Neural cell (in vitro differentiated cells): ENCODE measurements around the gene RPRD1A. TPM values are rescaled to one million over a fixed set of nuclear protein-coding genes. Genes with fewer than 3 reads are reported as not detected.

ENCODE experiments used
- H2AFZ ChIP-seq: fragments of 200-600, 300-800 bp; sonication (generic), shearing (Covaris generic); 2 replicates; pipeline ENCODE4 v1.6.0; 2014; ENCODE audit warnings: low read depth, mild to moderate bottlenecking, antibody characterized with exemption, low read length, moderate library complexity
- H3F3A ChIP-seq: fragments of 200-600 bp; shearing (Covaris generic); 2 replicates; pipeline ENCODE4 v1.6.1; 2016; ENCODE audit warnings: mild to moderate bottlenecking, moderate library complexity, mixed read lengths, antibody characterized with exemption, low read length; ENCODE audit not compliant: insufficient read depth, poor library complexity, severe bottlenecking
- H3K27ac ChIP-seq: fragments of 200-600, 300-800 bp; sonication (generic), shearing (Covaris generic); 2 replicates; pipeline ENCODE4 v1.5.1; 2014; ENCODE audit warnings: mild to moderate bottlenecking, low read length, moderate library complexity
- H3K27me3 ChIP-seq: fragments of 300-800, 200-600 bp; sonication (generic), shearing (Covaris generic); 2 replicates; pipeline ENCODE4 v1.6.0; 2014; ENCODE audit warnings: mild to moderate bottlenecking, low read depth, low read length, moderate library complexity; ENCODE audit not compliant: insufficient read depth
- H3K36me3 ChIP-seq: fragments of 300-800, 200-600 bp; sonication (generic), shearing (Covaris generic); 2 replicates; pipeline ENCODE4 v1.5.1; 2014; ENCODE audit warnings: mild to moderate bottlenecking, antibody characterized with exemption, low read length, moderate library complexity; ENCODE audit not compliant: insufficient read depth
- H3K4me2 ChIP-seq: fragments of 300-800, 200-600 bp; sonication (generic), shearing (Covaris generic); 2 replicates; pipeline ENCODE4 v1.6.0; 2014; ENCODE audit warnings: mild to moderate bottlenecking, low read length
- H3K4me3 ChIP-seq: fragments of 300-800, 200-600 bp; sonication (generic), shearing (Covaris generic); 2 replicates; pipeline ENCODE4 v1.5.1; 2014; ENCODE audit warnings: mild to moderate bottlenecking, low read length, moderate library complexity
- H3K79me2 ChIP-seq: fragments of 200-600 bp; shearing (Covaris generic); replicated peaks from 2 replicates; pipeline ENCODE4 v1.6.0; 2014; ENCODE audit warnings: mild to moderate bottlenecking, low read length, moderate library complexity; ENCODE audit not compliant: insufficient read depth
- H3K9ac ChIP-seq: fragments of 300-800, 200-600 bp; sonication (generic), shearing (Covaris generic); 2 replicates; pipeline ENCODE4 v1.6.1; 2016; ENCODE audit warnings: mild to moderate bottlenecking, low read length, mixed read lengths
- H3K9me2 ChIP-seq: fragments of 200-600 bp; shearing (Covaris generic); 2 replicates; pipeline ENCODE4 v1.6.1; 2016; ENCODE audit warnings: mild to moderate bottlenecking, low read length, mixed read lengths; ENCODE audit not compliant: insufficient read depth
- H3K9me3 ChIP-seq: fragments of 200-600, 300-800 bp; sonication (generic), shearing (Covaris generic); 2 replicates; pipeline ENCODE4 v1.6.1; 2016; ENCODE audit warnings: mild to moderate bottlenecking, mixed run types, low read length, moderate library complexity, mixed read lengths
- H4K20me1 ChIP-seq: fragments of 200-600 bp; shearing (Covaris generic); 2 replicates; pipeline ENCODE4 v1.6.1; 2016; ENCODE audit warnings: mild to moderate bottlenecking, mixed run types; ENCODE audit not compliant: insufficient read depth
- CTCF ChIP-seq: fragments of 450-650 bp; IDR thresholded peaks from 2 replicates; pipeline ENCODE4 v1.5.1; 2014; ENCODE audit warnings: antibody characterized with exemption, mild to moderate bottlenecking, moderate library complexity; ENCODE audit not compliant: poor library complexity, severe bottlenecking
- EP300 ChIP-seq: fragments of 450-650 bp; conservative IDR thresholded peaks from 2 replicates; pipeline ENCODE4 v1.6.1; 2014; ENCODE audit warnings: antibody characterized with exemption, mild to moderate bottlenecking, moderate library complexity; ENCODE audit not compliant: poor library complexity, severe bottlenecking
- EZH2 ChIP-seq: fragments of 200-600, 300-800 bp; shearing (Covaris generic), sonication (generic); IDR thresholded peaks from 2 replicates; pipeline ENCODE4 v1.6.1; 2014; ENCODE audit warnings: antibody characterized with exemption, low read length, borderline replicate concordance, mild to moderate bottlenecking; ENCODE audit not compliant: insufficient read depth, poor library complexity, severe bottlenecking
- MXI1 ChIP-seq: fragments of 450-650 bp; conservative IDR thresholded peaks from 2 replicates; pipeline ENCODE4 v1.6.1; 2014; ENCODE audit warnings: antibody characterized with exemption, mild to moderate bottlenecking; ENCODE audit not compliant: poor library complexity, severe bottlenecking
- POLR2AphosphoS5 ChIP-seq: IDR thresholded peaks from 2 replicates; pipeline ENCODE4 v1.6.1; 2012
- RAD21 ChIP-seq: fragments of 450-650 bp; conservative IDR thresholded peaks from 2 replicates; pipeline ENCODE4 v1.6.1; 2014; ENCODE audit warnings: antibody characterized with exemption, mild to moderate bottlenecking, moderate library complexity
- SMC3 ChIP-seq: fragments of 450-650 bp; conservative IDR thresholded peaks from 2 replicates; pipeline ENCODE4 v1.6.1; 2014; ENCODE audit warnings: antibody characterized with exemption, mild to moderate bottlenecking, moderate library complexity; ENCODE audit not compliant: poor library complexity
- TAF1 ChIP-seq: IDR thresholded peaks from 2 replicates; pipeline ENCODE4 v1.6.1; 2012; ENCODE audit warnings: low read depth
- polyA plus RNA-seq: library from polyadenylated mRNA; depleted of rRNA; stranded (reverse); fragments of >200 nt; gene quantifications from 2 replicates; pipeline ENCODE4 v1.2.3, GENCODE V29; 2014
- TF ChIP-seq, protein P1 (sequence below): IDR thresholded peaks from 2 replicates; pipeline ENCODE4 v1.6.1; 2012; ENCODE audit warnings: borderline replicate concordance

Gene RPRD1A
- polyA plus RNA-seq, 1 donor from 2014 or later: 129 TPM

- no peaks in the 10 kb centered on the region for H3K9me3 ChIP-seq
- no peak overlapping the region for H2AFZ ChIP-seq
- no peaks in the 10 kb centered on the region for H3F3A ChIP-seq
- H3K27me3 ChIP-seq: no peaks in the 10 kb centered on the region
- H3K9me2 ChIP-seq: no peaks in the 10 kb centered on the region
- no peak overlapping the region for H3K4me3 ChIP-seq
- no peaks in the 10 kb centered on the region for H4K20me1 ChIP-seq
- no peaks in the 10 kb centered on the region for H3K36me3 ChIP-seq
- H3K27ac ChIP-seq: no peak overlapping the region
- no peak overlapping the region for H3K9ac ChIP-seq
- H3K79me2 ChIP-seq: no peaks in the 10 kb centered on the region
- no peak overlapping the region for H3K4me2 ChIP-seq
- no peak for TF ChIP-seq EZH2
- no peak for TF ChIP-seq MXI1
- TF ChIP-seq TAF1: no peak
- TF ChIP-seq EP300: no peak
- TF ChIP-seq POLR2AphosphoS5: no peak
- no peak for TF ChIP-seq RAD21
- TF ChIP-seq SMC3: no peak
- no peak for TF ChIP-seq CTCF
Measured at GRCh38 chr18:35962320-35962719, 105.0 kb downstream of the RPRD1A start.

- Histone ChIP-seq H3K9me3 (no peaks in the 10 kb centered on the region), H3K79me2 (no peaks in the 10 kb centered on the region), H3K27ac (no peak overlapping the region), H3K27me3 (no peaks in the 10 kb centered on the region), H3K4me2 (no peak overlapping the region), H3K9ac (no peak overlapping the region), H3K36me3 (no peaks in the 10 kb centered on the region), H3F3A (no peaks in the 10 kb centered on the region), H3K9me2 (no peaks in the 10 kb centered on the region), H4K20me1 (no peaks in the 10 kb centered on the region), H2AFZ (no peak overlapping the region), H3K4me3 (no peak overlapping the region)
- TF ChIP-seq SMC3 (no peak), EP300 (no peak), EZH2 (no peak), MXI1 (no peak), POLR2AphosphoS5 (no peak), CTCF (no peak), RAD21 (no peak), TAF1 (no peak)
- TF ChIP-seq, protein P1, sequence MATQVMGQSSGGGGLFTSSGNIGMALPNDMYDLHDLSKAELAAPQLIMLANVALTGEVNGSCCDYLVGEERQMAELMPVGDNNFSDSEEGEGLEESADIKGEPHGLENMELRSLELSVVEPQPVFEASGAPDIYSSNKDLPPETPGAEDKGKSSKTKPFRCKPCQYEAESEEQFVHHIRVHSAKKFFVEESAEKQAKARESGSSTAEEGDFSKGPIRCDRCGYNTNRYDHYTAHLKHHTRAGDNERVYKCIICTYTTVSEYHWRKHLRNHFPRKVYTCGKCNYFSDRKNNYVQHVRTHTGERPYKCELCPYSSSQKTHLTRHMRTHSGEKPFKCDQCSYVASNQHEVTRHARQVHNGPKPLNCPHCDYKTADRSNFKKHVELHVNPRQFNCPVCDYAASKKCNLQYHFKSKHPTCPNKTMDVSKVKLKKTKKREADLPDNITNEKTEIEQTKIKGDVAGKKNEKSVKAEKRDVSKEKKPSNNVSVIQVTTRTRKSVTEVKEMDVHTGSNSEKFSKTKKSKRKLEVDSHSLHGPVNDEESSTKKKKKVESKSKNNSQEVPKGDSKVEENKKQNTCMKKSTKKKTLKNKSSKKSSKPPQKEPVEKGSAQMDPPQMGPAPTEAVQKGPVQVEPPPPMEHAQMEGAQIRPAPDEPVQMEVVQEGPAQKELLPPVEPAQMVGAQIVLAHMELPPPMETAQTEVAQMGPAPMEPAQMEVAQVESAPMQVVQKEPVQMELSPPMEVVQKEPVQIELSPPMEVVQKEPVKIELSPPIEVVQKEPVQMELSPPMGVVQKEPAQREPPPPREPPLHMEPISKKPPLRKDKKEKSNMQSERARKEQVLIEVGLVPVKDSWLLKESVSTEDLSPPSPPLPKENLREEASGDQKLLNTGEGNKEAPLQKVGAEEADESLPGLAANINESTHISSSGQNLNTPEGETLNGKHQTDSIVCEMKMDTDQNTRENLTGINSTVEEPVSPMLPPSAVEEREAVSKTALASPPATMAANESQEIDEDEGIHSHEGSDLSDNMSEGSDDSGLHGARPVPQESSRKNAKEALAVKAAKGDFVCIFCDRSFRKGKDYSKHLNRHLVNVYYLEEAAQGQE: no peak
Measured at GRCh38 chr18:35956226-35956625, 111.1 kb downstream of the RPRD1A start.
